Frontal cortex (tissue), 4 donors: ENCODE measurements around the gene CPNE6. TPM values are rescaled to one million over a fixed set of nuclear protein-coding genes. Genes with fewer than 3 reads are reported as not detected.
A peak's percentile ranks its signal among the peaks of the same experiment; 100 is the strongest.

Experiments used
- DNase-seq, 2 donors: peaks; one replicate each; pipeline ENCODE4 v3.0.0; 2012; ENCODE audit warnings: low spot score in 2 of 2
- FAIRE-seq: peaks from 2 replicates; lab custom pipeline; 2012; peaks lifted over from hg19 to GRCh38; lab: Jason Lieb, UNC
- total RNA-seq: library from RNA; depleted of rRNA; stranded (reverse); fragments of >200 nt; gene quantifications from one replicate; pipeline ENCODE4 v1.2.3, GENCODE V29; 2014
- donor health status: control.
- donor health status: control.
- donor health status: control.

Gene CPNE6
- total RNA-seq, 1 donor from 2014 or later: 35.5 TPM

- DNase-seq (peak in 1 of 2 donors; percentile 69), FAIRE-seq (no peak)
These were observed 9.8 kb downstream of the CPNE6 start for GRCh38 chr14:24080888-24081738.

- DNase-seq (no peak), FAIRE-seq (no peak)
These were observed 10.4 kb downstream of the CPNE6 start for GRCh38 chr14:24081739-24082211.

GRCh38 chr14:24082411-24083080 lies 11.2 kb downstream of the CPNE6 start:
- no peak for FAIRE-seq
- DNase-seq: no peak

GRCh38 chr14:24083462-24083861 lies 12.1 kb downstream of the CPNE6 start:
- no peak for FAIRE-seq

GRCh38 chr14:24084440-24084839 lies 13.1 kb downstream of the CPNE6 start:
- no peak for FAIRE-seq

More at GRCh38 chr14:24083462-24083861, 12.1 kb downstream of the CPNE6 start:
- no peak for DNase-seq

GRCh38 chr14:24085215-24085614 lies 13.9 kb downstream of the CPNE6 start:
- FAIRE-seq (no peak), DNase-seq (no peak)

More at GRCh38 chr14:24084440-24084839, 13.1 kb downstream of the CPNE6 start:
- no peak for DNase-seq

- DNase-seq: no peak
- no peak for FAIRE-seq
These were observed 15.0 kb downstream of the CPNE6 start for GRCh38 chr14:24086193-24086955.

- DNase-seq (no peak), FAIRE-seq (no peak)
These were observed 15.6 kb downstream of the CPNE6 start for GRCh38 chr14:24087004-24087403.

GRCh38 chr14:24088095-24088494 lies 16.7 kb downstream of the CPNE6 start:
- no peak for FAIRE-seq
- DNase-seq: no peak

- DNase-seq (no peak), FAIRE-seq (no peak)
These were observed 18.5 kb downstream of the CPNE6 start for GRCh38 chr14:24089890-24090289.

GRCh38 chr14:24092110-24092504 lies 20.7 kb downstream of the CPNE6 start:
- DNase-seq (no peak), FAIRE-seq (no peak)

- FAIRE-seq (no peak), DNase-seq (no peak)
These were observed 21.3 kb downstream of the CPNE6 start for GRCh38 chr14:24092505-24093206.

GRCh38 chr14:24093207-24093900 lies 22.0 kb downstream of the CPNE6 start:
- DNase-seq: no peak
- FAIRE-seq: no peak

GRCh38 chr14:24093901-24094840 lies 22.8 kb downstream of the CPNE6 start, which contains the start of gene PCK2:
Gene PCK2 (plus strand): TSS chr14:24094311. CDS start chr14:24094406, 95 bp downstream.
- DNase-seq (peak; percentile 78 to 88), FAIRE-seq (no peak)

- no peak for FAIRE-seq
- DNase-seq: no peak
These were observed 23.5 kb downstream of the CPNE6 start for GRCh38 chr14:24094841-24095270.

- FAIRE-seq: no peak
These were observed 24.1 kb downstream of the CPNE6 start for GRCh38 chr14:24095271-24096068.

GRCh38 chr14:24096545-24097181 lies 25.3 kb downstream of the CPNE6 start:
- DNase-seq: no peak
- no peak for FAIRE-seq

More at GRCh38 chr14:24095271-24096068, 24.1 kb downstream of the CPNE6 start:
- DNase-seq: no peak
